ENCODE data around the gene SSH2. TPM values are rescaled to one million over a fixed set of nuclear protein-coding genes. Genes with fewer than 3 reads are reported as not detected.

Gene SSH2
- total RNA-seq, 6 donors from 2014 or later: 55.4 to 82.9 (median 67.8) TPM

DNA sequence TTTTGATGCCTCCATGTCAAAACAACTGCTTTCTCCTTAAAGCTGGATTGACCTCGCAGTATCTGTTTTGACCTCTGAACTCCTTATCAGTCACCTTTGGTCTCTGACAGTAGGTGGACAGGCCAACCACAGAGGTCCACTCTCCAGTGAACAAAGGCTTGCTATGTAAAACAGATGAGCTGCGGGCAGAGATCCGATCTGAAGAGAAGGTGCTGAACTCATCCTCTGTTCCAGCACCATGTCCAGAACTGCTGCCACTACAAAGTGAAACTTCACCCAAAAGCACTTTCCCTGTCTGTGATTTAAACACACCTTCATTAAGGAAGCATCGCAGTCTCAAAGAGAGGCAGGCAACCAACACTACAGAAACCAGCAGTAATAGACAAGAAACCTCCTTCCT is 190.0 kb downstream of the SSH2 start:
- ATAC-seq (ENCODE audit: low FRiP score in 2 of 2): no peak
- Histone ChIP-seq H3K27ac (peak overlapping the region in 2 of 4 donors; percentile 50 to 55), H3K4me1 (peaks cover 18 to 37% (median 31%) of the 10 kb centered on the region in 4 donors), H3K9me3 (no peaks in the 10 kb centered on the region), H3K27me3 (no peaks in the 10 kb centered on the region), H3K4me3 (no peak overlapping the region), H3K36me3 (no peaks in the 10 kb centered on the region)
- TF ChIP-seq POLR2A (IDR thresholded peaks at IDR 0.05): no peak
- TF ChIP-seq POLR2AphosphoS5 (IDR thresholded peaks at IDR 0.05): no peak
- no peak for DNase-seq
- 56 to 63% methylated on average over 4 of the region's 4 CpGs for WGBS, 2 donors

DNA sequence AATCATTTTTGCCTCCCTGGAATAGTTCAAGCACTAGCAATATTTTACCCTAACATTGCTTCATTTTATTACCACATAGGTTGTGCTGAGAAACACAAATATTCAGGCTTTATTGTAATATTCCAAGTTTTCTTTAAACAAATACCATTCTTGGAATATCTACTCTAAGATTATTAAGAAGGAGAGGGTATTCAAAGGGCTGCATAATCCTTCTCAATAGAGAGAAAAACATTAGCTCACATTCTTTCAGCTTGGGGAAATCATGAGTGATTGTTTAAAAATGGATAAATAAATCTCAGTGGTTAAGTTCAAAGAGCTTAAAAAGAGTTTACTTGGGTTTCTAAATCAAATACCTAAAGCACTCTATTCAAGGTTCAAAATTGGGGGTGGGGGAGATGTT is 195.4 kb downstream of the SSH2 start:
- no peaks in the 10 kb centered on the region for H3K9me3 ChIP-seq
- peaks cover 10 to 27% (median 14%) of the 10 kb centered on the region in 4 donors for H3K4me1 ChIP-seq
- no peak overlapping the region for H3K27ac ChIP-seq
- no peaks in the 10 kb centered on the region for H3K36me3 ChIP-seq
- DNase-seq: no peak
- no peak overlapping the region for H3K4me3 ChIP-seq
- no peak for ATAC-seq (ENCODE audit: low FRiP score in 2 of 2)
- no peaks in the 10 kb centered on the region for H3K27me3 ChIP-seq
- TF ChIP-seq POLR2A (IDR thresholded peaks at IDR 0.05) (no peak), EP300 (IDR thresholded peaks at IDR 0.05) (no peak), POLR2AphosphoS5 (IDR thresholded peaks at IDR 0.05) (no peak)
- TF ChIP-seq, protein P1, sequence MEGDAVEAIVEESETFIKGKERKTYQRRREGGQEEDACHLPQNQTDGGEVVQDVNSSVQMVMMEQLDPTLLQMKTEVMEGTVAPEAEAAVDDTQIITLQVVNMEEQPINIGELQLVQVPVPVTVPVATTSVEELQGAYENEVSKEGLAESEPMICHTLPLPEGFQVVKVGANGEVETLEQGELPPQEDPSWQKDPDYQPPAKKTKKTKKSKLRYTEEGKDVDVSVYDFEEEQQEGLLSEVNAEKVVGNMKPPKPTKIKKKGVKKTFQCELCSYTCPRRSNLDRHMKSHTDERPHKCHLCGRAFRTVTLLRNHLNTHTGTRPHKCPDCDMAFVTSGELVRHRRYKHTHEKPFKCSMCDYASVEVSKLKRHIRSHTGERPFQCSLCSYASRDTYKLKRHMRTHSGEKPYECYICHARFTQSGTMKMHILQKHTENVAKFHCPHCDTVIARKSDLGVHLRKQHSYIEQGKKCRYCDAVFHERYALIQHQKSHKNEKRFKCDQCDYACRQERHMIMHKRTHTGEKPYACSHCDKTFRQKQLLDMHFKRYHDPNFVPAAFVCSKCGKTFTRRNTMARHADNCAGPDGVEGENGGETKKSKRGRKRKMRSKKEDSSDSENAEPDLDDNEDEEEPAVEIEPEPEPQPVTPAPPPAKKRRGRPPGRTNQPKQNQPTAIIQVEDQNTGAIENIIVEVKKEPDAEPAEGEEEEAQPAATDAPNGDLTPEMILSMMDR (IDR thresholded peaks at IDR 0.05): no peak

DNA sequence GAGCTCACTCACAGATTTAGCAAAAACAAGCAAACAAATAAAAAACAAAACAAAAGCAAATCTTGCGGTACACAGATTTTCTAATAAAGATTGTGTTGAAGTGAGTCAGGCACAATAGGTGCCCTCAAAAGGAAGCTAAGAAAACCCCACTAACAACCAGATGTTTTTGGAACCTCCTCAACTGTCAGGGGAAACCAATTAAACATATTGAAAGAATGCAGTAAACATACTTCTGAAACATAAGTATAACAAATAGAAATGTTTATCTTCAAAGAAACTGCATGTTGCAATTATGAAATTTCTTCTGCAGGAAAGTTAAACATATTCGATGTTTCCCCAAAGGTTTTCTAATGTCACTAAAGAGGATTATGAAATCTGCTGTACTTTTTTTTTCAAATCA is 196.9 kb downstream of the SSH2 start:
- ATAC-seq (ENCODE audit: low FRiP score in 2 of 2): no peak
- no peaks in the 10 kb centered on the region for H3K27me3 ChIP-seq
- DNase-seq: no peak
- TF ChIP-seq POLR2A (IDR thresholded peaks at IDR 0.05): no peak
- TF ChIP-seq, protein P1 (IDR thresholded peaks at IDR 0.05): no peak
- TF ChIP-seq EP300 (IDR thresholded peaks at IDR 0.05): no peak
- TF ChIP-seq POLR2AphosphoS5 (IDR thresholded peaks at IDR 0.05): no peak
- peaks cover 10 to 24% (median 17%) of the 10 kb centered on the region in 4 donors for H3K4me1 ChIP-seq
- H3K4me3 ChIP-seq: no peak overlapping the region
- 21 to 29% methylated on average over 2 of the region's 2 CpGs for WGBS, 2 donors
- H3K9me3 ChIP-seq: no peaks in the 10 kb centered on the region
- peak overlapping the region in 1 of 4 donors; percentile 38 for H3K27ac ChIP-seq
- H3K36me3 ChIP-seq: no peaks in the 10 kb centered on the region

DNA sequence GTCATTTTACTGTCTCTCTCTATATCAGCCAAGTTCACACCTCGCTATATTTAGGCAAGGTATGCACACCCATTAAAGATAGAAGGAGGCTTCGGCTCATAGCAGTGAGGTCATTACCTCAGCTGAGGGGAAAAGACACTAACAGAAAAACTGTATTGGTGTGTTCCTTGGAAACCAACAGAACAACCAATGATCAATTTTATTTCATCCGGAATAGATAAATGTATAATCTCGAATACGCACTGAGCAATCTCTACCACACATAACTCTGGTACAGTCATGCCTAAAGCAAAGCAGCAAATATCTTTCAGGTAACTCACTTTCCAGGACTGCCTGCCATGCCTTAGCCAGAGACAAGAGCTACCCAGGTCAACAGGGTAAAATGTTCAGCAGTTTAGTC is 197.4 kb downstream of the SSH2 start:
- Histone ChIP-seq H3K27me3 (no peaks in the 10 kb centered on the region), H3K9me3 (no peaks in the 10 kb centered on the region), H3K4me3 (no peak overlapping the region), H3K27ac (peak overlapping the region in 1 of 4 donors; percentile 38), H3K4me1 (peaks cover 12 to 26% (median 20%) of the 10 kb centered on the region in 4 donors), H3K36me3 (no peaks in the 10 kb centered on the region)
- 82 to 85% methylated on average over 5 of the region's 5 CpGs for WGBS, 2 donors
- ATAC-seq (ENCODE audit: low FRiP score in 2 of 2): no peak
- no peak for DNase-seq
- no peak for TF ChIP-seq EP300 (IDR thresholded peaks at IDR 0.05)
- TF ChIP-seq POLR2A (IDR thresholded peaks at IDR 0.05): no peak
- no peak for TF ChIP-seq POLR2AphosphoS5 (IDR thresholded peaks at IDR 0.05)
- TF ChIP-seq, protein P1 (IDR thresholded peaks at IDR 0.05): no peak

DNA sequence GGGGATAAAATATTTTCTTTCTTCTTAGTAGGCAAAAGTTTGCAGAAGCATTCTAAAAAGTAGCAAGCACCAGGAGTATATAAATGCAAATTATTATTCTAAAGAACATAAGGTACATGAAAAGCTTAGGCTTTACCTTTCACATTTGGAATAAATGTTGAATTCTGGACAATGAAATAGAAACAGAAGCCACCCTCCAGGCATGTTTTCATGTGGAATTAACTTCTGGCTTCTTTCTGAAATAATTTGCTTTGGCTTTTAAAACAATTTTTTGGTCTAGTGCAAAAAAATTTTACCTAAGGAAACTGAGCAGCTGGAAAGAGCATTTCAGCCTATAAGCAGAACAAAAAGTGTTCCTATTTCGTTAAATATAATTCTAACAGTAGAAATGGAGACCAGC is 197.8 kb downstream of the SSH2 start:
- H3K4me1 ChIP-seq: peaks cover 16 to 30% (median 22%) of the 10 kb centered on the region in 4 donors
- no peaks in the 10 kb centered on the region for H3K27me3 ChIP-seq
- no peaks in the 10 kb centered on the region for H3K9me3 ChIP-seq
- 78 to 86% methylated on average over 1 of the region's 1 CpG for WGBS, 2 donors
- no peak for ATAC-seq (ENCODE audit: low FRiP score in 2 of 2)
- no peak overlapping the region for H3K4me3 ChIP-seq
- no peak for DNase-seq
- TF ChIP-seq, protein P1 (IDR thresholded peaks at IDR 0.05): no peak
- TF ChIP-seq POLR2AphosphoS5 (IDR thresholded peaks at IDR 0.05) (no peak), POLR2A (IDR thresholded peaks at IDR 0.05) (no peak), EP300 (IDR thresholded peaks at IDR 0.05) (no peak)
- peak overlapping the region in 1 of 4 donors; percentile 38 for H3K27ac ChIP-seq
- H3K36me3 ChIP-seq: no peaks in the 10 kb centered on the region
